Stimulated activated naive CD4-positive, alpha-beta T cell treated with Interleukin-2 at 50 U/mL for 16 hours (primary cell): ENCODE results near the gene AKAP8.

Experiments
- DNase-seq: peaks from one replicate; lab custom pipeline; 2025; lab: John Stamatoyannopoulos, UW

Gene AKAP8

GRCh38 chr19:15331419-15332310, 47.9 kb downstream of the AKAP8 start:
- DNase-seq: peak; percentile 62

- no peak for DNase-seq
Measured at GRCh38 chr19:15330801-15331418, 48.7 kb downstream of the AKAP8 start.

- DNase-seq: no peak
Measured at GRCh38 chr19:15328312-15328711, 51.3 kb downstream of the AKAP8 start.

GRCh38 chr19:15324791-15325519, 54.6 kb downstream of the AKAP8 start:
- no peak for DNase-seq

- DNase-seq: no peak
Measured at GRCh38 chr19:15323496-15324235, 55.9 kb downstream of the AKAP8 start.

GRCh38 chr19:15321739-15322138, 57.8 kb downstream of the AKAP8 start:
- DNase-seq: no peak

GRCh38 chr19:15320116-15320515, 59.5 kb downstream of the AKAP8 start:
- no peak for DNase-seq

GRCh38 chr19:15318241-15318691, 61.3 kb downstream of the AKAP8 start:
- DNase-seq: no peak

- no peak for DNase-seq
Measured at GRCh38 chr19:15317392-15318071, 62.1 kb downstream of the AKAP8 start.

GRCh38 chr19:15316498-15316897, 63.1 kb downstream of the AKAP8 start:
- DNase-seq: no peak

GRCh38 chr19:15315101-15315500, 64.5 kb downstream of the AKAP8 start:
- DNase-seq: no peak

GRCh38 chr19:15313649-15314279, 65.8 kb downstream of the AKAP8 start:
- no peak for DNase-seq

GRCh38 chr19:15307169-15307568, 72.4 kb downstream of the AKAP8 start:
- DNase-seq: no peak

GRCh38 chr19:15305582-15306334, 73.8 kb downstream of the AKAP8 start:
- no peak for DNase-seq

- peak; percentile 52 for DNase-seq
Measured at GRCh38 chr19:15304140-15304705, 75.4 kb downstream of the AKAP8 start.
